Chondrocyte (in vitro differentiated cells): ENCODE data around the gene NOTUM. TPM values are rescaled to one million over a fixed set of nuclear protein-coding genes. Genes with fewer than 3 reads are reported as not detected.
"Not testable (repeated sequence)": the region's sequence is repeated elsewhere in the genome, so short reads cannot be mapped to it uniquely, and the experiment has no call there.

ENCODE experiments used
- DNase-seq: peaks from one replicate; pipeline ENCODE4 v3.0.0; 2021; ENCODE audit warnings: mixed read lengths, low spot score
- H3K27ac Mint-ChIP-seq: one replicate; pipeline ENCODE4 v1.8.0; 2021; ENCODE audit warnings: mild to moderate bottlenecking, moderate library complexity, mixed read lengths; ENCODE audit not compliant: unreplicated experiment
- H3K27me3 Mint-ChIP-seq: 2 replicates; pipeline ENCODE4 v1.8.0; 2021; ENCODE audit warnings: low read depth, mixed read lengths
- H3K36me3 Mint-ChIP-seq: 2 replicates; pipeline ENCODE4 v1.8.0; 2021; ENCODE audit warnings: low read depth, mixed read lengths
- H3K4me1 Mint-ChIP-seq: 2 replicates; pipeline ENCODE4 v1.8.0; 2021; ENCODE audit warnings: low read depth, mild to moderate bottlenecking, mixed read lengths
- H3K4me3 Mint-ChIP-seq: one replicate; pipeline ENCODE4 v1.8.0; 2021; ENCODE audit warnings: mild to moderate bottlenecking, moderate library complexity, mixed read lengths; ENCODE audit not compliant: unreplicated experiment
- H3K9me3 Mint-ChIP-seq: 2 replicates; pipeline ENCODE4 v1.8.0; 2021; ENCODE audit warnings: low read depth, mixed read lengths
- CTCF ChIP-seq: fragments of 200-600 bp; sonication (generic); IDR thresholded peaks from 2 replicates; pipeline ENCODE4 v1.5.0; 2021; ENCODE audit warnings: antibody characterized with exemption, mild to moderate bottlenecking, moderate library complexity
- total RNA-seq: library from RNA; stranded (reverse); gene quantifications from 3 replicates; pipeline ENCODE4 v1.2.1, GENCODE V29; 2021

NOTUM gene
- total RNA-seq, 1 donor from 2014 or later = not detected

- Mint-ChIP-seq H3K27me3 (no peaks in the 10 kb centered on the region), H3K4me1 (peaks cover 6% of the 10 kb centered on the region), H3K9me3 (no peaks in the 10 kb centered on the region), H3K36me3 (peaks cover 14% of the 10 kb centered on the region), H3K27ac (no peak overlapping the region), H3K4me3 (no peak overlapping the region)
- peak; percentile 39 for DNase-seq
- no peak for TF ChIP-seq CTCF
These were observed 22.8 kb upstream of the NOTUM start for GRCh38 chr17:81983639-81984373.

- Mint-ChIP-seq H3K27me3 (no peaks in the 10 kb centered on the region), H3K4me3 (no peak overlapping the region), H3K9me3 (no peaks in the 10 kb centered on the region), H3K36me3 (peaks cover 14% of the 10 kb centered on the region), H3K27ac (no peak overlapping the region), H3K4me1 (peaks cover 11% of the 10 kb centered on the region)
- DNase-seq = peak; percentile 83
- TF ChIP-seq CTCF = no peak
These were observed 22.1 kb upstream of the NOTUM start for GRCh38 chr17:81983011-81983638.

- H3K9me3 Mint-ChIP-seq, H3K27me3 Mint-ChIP-seq, DNase-seq, H3K27ac Mint-ChIP-seq, H3K4me3 Mint-ChIP-seq: not testable (repeated sequence)
- Mint-ChIP-seq H3K4me1 (peaks cover 14% of the 10 kb centered on the region), H3K36me3 (peaks cover 11% of the 10 kb centered on the region)
These were observed 20.5 kb upstream of the NOTUM start for GRCh38 chr17:81981511-81981910.

- Mint-ChIP-seq H3K27me3 (no peaks in the 10 kb centered on the region), H3K27ac (no peak overlapping the region), H3K9me3 (no peaks in the 10 kb centered on the region), H3K4me3 (no peak overlapping the region), H3K4me1 (peaks cover 17% of the 10 kb centered on the region), H3K36me3 (peaks cover 10% of the 10 kb centered on the region)
- no peak for TF ChIP-seq CTCF
- no peak for DNase-seq
These were observed 19.8 kb upstream of the NOTUM start for GRCh38 chr17:81980707-81981343.

GRCh38 chr17:81980122-81980521, 19.1 kb upstream of the NOTUM start:
- TF ChIP-seq CTCF = no peak
- Mint-ChIP-seq H3K9me3 (no peaks in the 10 kb centered on the region), H3K27ac (no peak overlapping the region), H3K4me1 (peaks cover 17% of the 10 kb centered on the region), H3K4me3 (no peak overlapping the region), H3K27me3 (no peaks in the 10 kb centered on the region), H3K36me3 (peaks cover 7% of the 10 kb centered on the region)
- no peak for DNase-seq
